ENCODE measurements around the gene ZFHX3.

GRCh38 chr16:72930396-72930795, 117.5 kb downstream of the ZFHX3 start:
- no peak for TF ChIP-seq EGR1 (IDR thresholded peaks at IDR 0.05; ENCODE audit: borderline replicate concordance in 1 of 2, low read depth in 2 of 2, low read length in 2 of 2)
- TF ChIP-seq JUNB (IDR thresholded peaks at IDR 0.05) = no peak
- TF ChIP-seq POLR2A (IDR thresholded peaks at IDR 0.05; ENCODE audit: low read depth, low read length) = no peak
- TF ChIP-seq, protein P1, sequence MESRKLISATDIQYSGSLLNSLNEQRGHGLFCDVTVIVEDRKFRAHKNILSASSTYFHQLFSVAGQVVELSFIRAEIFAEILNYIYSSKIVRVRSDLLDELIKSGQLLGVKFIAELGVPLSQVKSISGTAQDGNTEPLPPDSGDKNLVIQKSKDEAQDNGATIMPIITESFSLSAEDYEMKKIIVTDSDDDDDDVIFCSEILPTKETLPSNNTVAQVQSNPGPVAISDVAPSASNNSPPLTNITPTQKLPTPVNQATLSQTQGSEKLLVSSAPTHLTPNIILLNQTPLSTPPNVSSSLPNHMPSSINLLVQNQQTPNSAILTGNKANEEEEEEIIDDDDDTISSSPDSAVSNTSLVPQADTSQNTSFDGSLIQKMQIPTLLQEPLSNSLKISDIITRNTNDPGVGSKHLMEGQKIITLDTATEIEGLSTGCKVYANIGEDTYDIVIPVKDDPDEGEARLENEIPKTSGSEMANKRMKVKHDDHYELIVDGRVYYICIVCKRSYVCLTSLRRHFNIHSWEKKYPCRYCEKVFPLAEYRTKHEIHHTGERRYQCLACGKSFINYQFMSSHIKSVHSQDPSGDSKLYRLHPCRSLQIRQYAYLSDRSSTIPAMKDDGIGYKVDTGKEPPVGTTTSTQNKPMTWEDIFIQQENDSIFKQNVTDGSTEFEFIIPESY (IDR thresholded peaks at IDR 0.05) = no peak
- TF ChIP-seq MAX (IDR thresholded peaks at IDR 0.05; ENCODE audit: low read depth, low read length) = no peak
- TF ChIP-seq CTCF (IDR thresholded peaks at IDR 0.05 in 2 of 3, conservative IDR thresholded peaks at IDR 0.05 in 1 of 3; ENCODE audit: control insufficient read depth in 2 of 3, extremely low read depth in 1 of 3, insufficient read depth in 1 of 3, low read depth in 3 of 3, low read length in 3 of 3) = no peak
- TF ChIP-seq FOXM1 (IDR thresholded peaks at IDR 0.05; ENCODE audit: low read depth, low read length) = no peak
- TF ChIP-seq NBN (IDR thresholded peaks at IDR 0.05) = no peak
- no peak for TF ChIP-seq BRCA1 (IDR thresholded peaks at IDR 0.05; ENCODE audit: low read depth, low read length)
- TF ChIP-seq USF1 (IDR thresholded peaks at IDR 0.05; ENCODE audit: borderline replicate concordance, extremely low read length, insufficient read depth, low read depth, low read length) = no peak
- no peak for TF ChIP-seq E2F4 (IDR thresholded peaks at IDR 0.05; ENCODE audit: low read depth, low read length)
